Hematopoietic multipotent progenitor cell treated with erythropoietin and hydrocortisone succinate and interleukin-3 and kit ligand, for 4 days (in vitro differentiated cells): ENCODE measurements around the gene ACER3.
"Not testable (repeated sequence)": the region's sequence is repeated elsewhere in the genome, so short reads cannot be mapped to it uniquely, and the experiment has no call there.

Experiments used
- DNase-seq: peaks from one replicate; pipeline ENCODE4 v3.0.0-alpha.2; 2015

Gene ACER3

GRCh38 chr11:76939219-76939631, 78.5 kb downstream of the ACER3 start:
- DNase-seq = no peak

- DNase-seq = no peak
These were observed 83.5 kb downstream of the ACER3 start for GRCh38 chr11:76944225-76944624.

- no peak for DNase-seq
These were observed 85.5 kb downstream of the ACER3 start for GRCh38 chr11:76946223-76946622.

- no peak for DNase-seq
These were observed 86.5 kb downstream of the ACER3 start for GRCh38 chr11:76947190-76947589.

- DNase-seq = no peak
These were observed 87.1 kb downstream of the ACER3 start for GRCh38 chr11:76947800-76948199.

GRCh38 chr11:76955459-76956114, 94.9 kb downstream of the ACER3 start:
- no peak for DNase-seq

- peak; percentile 40 for DNase-seq
These were observed 102.1 kb downstream of the ACER3 start for GRCh38 chr11:76962583-76963416.

GRCh38 chr11:76963417-76964168, 102.9 kb downstream of the ACER3 start:
- DNase-seq = not testable (repeated sequence)

- DNase-seq = no peak
These were observed 111.3 kb downstream of the ACER3 start for GRCh38 chr11:76972051-76972450.

- DNase-seq = no peak
These were observed 113.6 kb downstream of the ACER3 start for GRCh38 chr11:76974179-76974891.

GRCh38 chr11:76975513-76975912, 114.8 kb downstream of the ACER3 start:
- DNase-seq = no peak

GRCh38 chr11:76977791-76978190, 117.1 kb downstream of the ACER3 start:
- no peak for DNase-seq

- peak; percentile 4 for DNase-seq
These were observed 117.5 kb downstream of the ACER3 start for GRCh38 chr11:76978239-76978638.

GRCh38 chr11:76978818-76979217, 118.1 kb downstream of the ACER3 start:
- no peak for DNase-seq

GRCh38 chr11:76980196-76980595, 119.5 kb downstream of the ACER3 start:
- no peak for DNase-seq

GRCh38 chr11:76984743-76985142, 124.0 kb downstream of the ACER3 start:
- DNase-seq = no peak

GRCh38 chr11:76987203-76987602, 126.5 kb downstream of the ACER3 start:
- peak; percentile 37 for DNase-seq

- no peak for DNase-seq
These were observed 129.9 kb downstream of the ACER3 start for GRCh38 chr11:76990628-76991027.

GRCh38 chr11:76995081-76995576, 134.4 kb downstream of the ACER3 start:
- no peak for DNase-seq

- no peak for DNase-seq
These were observed 136.8 kb downstream of the ACER3 start for GRCh38 chr11:76997512-76997911.

- DNase-seq = no peak
These were observed 138.9 kb downstream of the ACER3 start for GRCh38 chr11:76999597-76999996.

GRCh38 chr11:77001613-77002012, 140.9 kb downstream of the ACER3 start:
- DNase-seq = no peak

- no peak for DNase-seq
These were observed 142.1 kb downstream of the ACER3 start for GRCh38 chr11:77002776-77003175.
